NCI-H524 treated with DMSO at 0.1 percent for 48 hours (cell line): Measurements from ENCODE around the gene EEFSEC.

Experiments used
- DNase-seq: peaks from one replicate; lab custom pipeline; 2025; lab: John Stamatoyannopoulos, UW

The EEFSEC gene

GRCh38 chr3:128153156-128154041, at the start of gene EEFSEC:
TSS of gene EEFSEC (plus strand) at chr3:128153481. CDS start at chr3:128153508, 27 bp downstream.
- DNase-seq = peak; percentile 48

GRCh38 chr3:128107834-128108233, 45.4 kb upstream of the EEFSEC start:
- no peak for DNase-seq

- DNase-seq = no peak
These were observed 42.1 kb upstream of the EEFSEC start for GRCh38 chr3:128111147-128111546.

GRCh38 chr3:128112357-128112968, 40.8 kb upstream of the EEFSEC start:
- no peak for DNase-seq

GRCh38 chr3:128113817-128114794, 39.2 kb upstream of the EEFSEC start:
- DNase-seq = no peak

GRCh38 chr3:128122013-128122412, 31.3 kb upstream of the EEFSEC start:
- no peak for DNase-seq

- no peak for DNase-seq
These were observed 30.1 kb upstream of the EEFSEC start for GRCh38 chr3:128123156-128123537.

GRCh38 chr3:128123538-128124368, 29.5 kb upstream of the EEFSEC start, which contains the start of gene RUVBL1:
TSS of gene RUVBL1 (minus strand) at chr3:128123812. CDS start at chr3:128123724, 88 bp downstream.
- DNase-seq = peak; percentile 96

GRCh38 chr3:128127236-128127635, 26.0 kb upstream of the EEFSEC start:
- DNase-seq = no peak

GRCh38 chr3:128128251-128128650, 25.0 kb upstream of the EEFSEC start:
- DNase-seq = no peak

- DNase-seq = no peak
These were observed 21.2 kb upstream of the EEFSEC start for GRCh38 chr3:128131897-128132646.

- DNase-seq = peak; percentile 6
These were observed 19.9 kb upstream of the EEFSEC start for GRCh38 chr3:128133273-128133883.

GRCh38 chr3:128143496-128143895, 9.8 kb upstream of the EEFSEC start:
- DNase-seq = no peak

GRCh38 chr3:128144512-128145187, 8.6 kb upstream of the EEFSEC start:
- no peak for DNase-seq

- no peak for DNase-seq
These were observed 8.0 kb upstream of the EEFSEC start for GRCh38 chr3:128145279-128145678.

GRCh38 chr3:128146201-128146600, 7.1 kb upstream of the EEFSEC start:
- DNase-seq = no peak

GRCh38 chr3:128149650-128150049, 3.6 kb upstream of the EEFSEC start:
- DNase-seq = no peak

- DNase-seq = no peak
These were observed 1.5 kb upstream of the EEFSEC start for GRCh38 chr3:128151758-128152274.
